ENCODE measurements around the gene TMEFF1.
"Not testable (repeated sequence)": the region's sequence is repeated elsewhere in the genome, so short reads cannot be mapped to it uniquely, and the experiment has no call there.

TMEFF1 gene

GRCh38 chr9:100499460-100499859 lies 26.5 kb downstream of the TMEFF1 start:
- DNase-seq: no peak

GRCh38 chr9:100499866-100500265 lies 26.9 kb downstream of the TMEFF1 start:
- DNase-seq: no peak

GRCh38 chr9:100505564-100506159 lies 32.7 kb downstream of the TMEFF1 start:
- no peak for DNase-seq

- DNase-seq: not testable (repeated sequence)
Observed at GRCh38 chr9:100507350-100507749, 34.4 kb downstream of the TMEFF1 start.

GRCh38 chr9:100511205-100511604 lies 38.3 kb downstream of the TMEFF1 start:
- no peak for DNase-seq

- DNase-seq: no peak
Observed at GRCh38 chr9:100515578-100516494, 42.9 kb downstream of the TMEFF1 start.

GRCh38 chr9:100521282-100521681 lies 48.3 kb downstream of the TMEFF1 start:
- no peak for DNase-seq

- DNase-seq: no peak
Observed at GRCh38 chr9:100525563-100525962, 52.6 kb downstream of the TMEFF1 start.

GRCh38 chr9:100527180-100527794 lies 54.3 kb downstream of the TMEFF1 start:
- DNase-seq: not testable (repeated sequence)

- no peak for DNase-seq
Observed at GRCh38 chr9:100534401-100534800, 61.5 kb downstream of the TMEFF1 start.

- no peak for DNase-seq
Observed at GRCh38 chr9:100540327-100540726, 67.4 kb downstream of the TMEFF1 start.

- no peak for DNase-seq
Observed at GRCh38 chr9:100549048-100549447, 76.1 kb downstream of the TMEFF1 start.

- DNase-seq: no peak
Observed at GRCh38 chr9:100554935-100555401, 82.0 kb downstream of the TMEFF1 start.

GRCh38 chr9:100555471-100555870 lies 82.5 kb downstream of the TMEFF1 start:
- DNase-seq: no peak

GRCh38 chr9:100557053-100557452 lies 84.1 kb downstream of the TMEFF1 start:
- DNase-seq: no peak

GRCh38 chr9:100561256-100561655 lies 88.3 kb downstream of the TMEFF1 start:
- no peak for DNase-seq

- DNase-seq: no peak
Observed at GRCh38 chr9:100567856-100568255, 94.9 kb downstream of the TMEFF1 start.

- no peak for DNase-seq
Observed at GRCh38 chr9:100573655-100574260, 100.8 kb downstream of the TMEFF1 start.

GRCh38 chr9:100575006-100575405 lies 102.1 kb downstream of the TMEFF1 start:
- DNase-seq: no peak

- no peak for DNase-seq
Observed at GRCh38 chr9:100575765-100576386, 102.9 kb downstream of the TMEFF1 start.

GRCh38 chr9:100577776-100578448 lies 105.0 kb downstream of the TMEFF1 start, which contains the start of gene CAVIN4:
Gene CAVIN4 (plus strand): TSS chr9:100578079. CDS start chr9:100578144, 65 bp downstream.
- no peak for DNase-seq

- DNase-seq: no peak
Observed at GRCh38 chr9:100578610-100579009, 105.7 kb downstream of the TMEFF1 start.
